Karpas-422 (cell line): ENCODE results near the gene ACP4. TPM values are rescaled to one million over a fixed set of nuclear protein-coding genes. Genes with fewer than 3 reads are reported as not detected.

ENCODE experiments used
- DNase-seq: peaks from one replicate; pipeline ENCODE4 v3.0.0-alpha.2; 2015
- H2AFZ ChIP-seq: fragments of 200-600 bp; sonication (generic); 2 replicates; pipeline ENCODE4 v1.6.1; 2014; ENCODE audit warnings: antibody characterized with exemption, low read length, mixed read lengths
- H3K27ac ChIP-seq: fragments of 200-600 bp; sonication (generic); 2 replicates; pipeline ENCODE4 v1.5.1; 2014; ENCODE audit warnings: mild to moderate bottlenecking, low read length, moderate library complexity
- H3K27me3 ChIP-seq: fragments of 200-600 bp; sonication (generic); 2 replicates; pipeline ENCODE4 v1.6.1; 2014; ENCODE audit warnings: low read length, mixed read lengths
- H3K36me3 ChIP-seq: fragments of 200-600 bp; sonication (generic); 2 replicates; pipeline ENCODE4 v1.6.1; 2014; ENCODE audit warnings: low read length, mixed read lengths; ENCODE audit not compliant: insufficient read depth
- H3K4me1 ChIP-seq: fragments of 200-600 bp; sonication (generic); 2 replicates; pipeline ENCODE4 v1.6.1; 2014; ENCODE audit warnings: mild to moderate bottlenecking, low read length, mixed read lengths
- H3K4me2 ChIP-seq: fragments of 200-600 bp; sonication (generic); 2 replicates; pipeline ENCODE4 v1.6.1; 2014; ENCODE audit warnings: low read length, low read depth, mild to moderate bottlenecking; ENCODE audit not compliant: poor library complexity, severe bottlenecking
- H3K4me3 ChIP-seq: fragments of 200-600 bp; sonication (generic); 2 replicates; pipeline ENCODE4 v1.5.1; 2014; ENCODE audit warnings: mild to moderate bottlenecking, antibody characterized with exemption, low read length, mixed read lengths
- H3K79me2 ChIP-seq: fragments of 200-600 bp; sonication (generic); 2 replicates; pipeline ENCODE4 v1.6.1; 2014; ENCODE audit warnings: mild to moderate bottlenecking, low read length, mixed read lengths
- H3K9ac ChIP-seq: fragments of 200-600 bp; sonication (generic); 2 replicates; pipeline ENCODE4 v1.6.0; 2014; ENCODE audit warnings: low read length
- H3K9me2 ChIP-seq: fragments of 200-600 bp; sonication (generic), shearing (Covaris generic); replicated peaks from 2 replicates; pipeline ENCODE4 v1.6.0; 2014; ENCODE audit warnings: mild to moderate bottlenecking, low read length, moderate library complexity; ENCODE audit not compliant: insufficient read depth
- H3K9me3 ChIP-seq: fragments of 300-700, 200-600 bp; sonication (generic); 2 replicates; pipeline ENCODE4 v1.6.1; 2014; ENCODE audit warnings: low read length, mixed read lengths
- H4K20me1 ChIP-seq: fragments of 200-600 bp; sonication (generic); 2 replicates; pipeline ENCODE4 v1.6.1; 2014; ENCODE audit warnings: mild to moderate bottlenecking, antibody characterized with exemption, low read length, low read depth; ENCODE audit not compliant: insufficient read depth
- total RNA-seq: library from RNA; depleted of rRNA; stranded (reverse); fragments of >200 nt; shearing (Covaris generic); gene quantifications from 2 replicates; pipeline ENCODE4 v1.2.3, GENCODE V29; 2014; ENCODE audit warnings: low replicate concordance

The ACP4 gene
- total RNA-seq, 1 experiment from 2014 or later: not detected

DNA sequence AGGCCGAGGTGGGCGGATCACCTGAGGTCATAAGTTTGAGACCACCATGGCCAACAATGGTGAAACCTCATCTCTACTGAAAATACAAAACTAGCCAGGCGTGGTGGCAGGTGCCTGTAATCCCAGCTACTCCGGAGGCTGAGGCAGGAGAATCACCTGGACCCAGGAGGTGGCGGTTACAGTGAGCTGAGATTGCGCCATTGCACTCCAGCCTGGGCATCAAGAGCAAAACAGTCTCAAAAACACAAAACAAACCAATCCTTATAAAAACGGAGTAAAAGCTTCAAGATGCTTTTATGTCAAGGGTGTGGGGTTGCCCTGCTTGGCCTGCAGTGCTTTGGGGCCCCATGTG lies 7.2 kb downstream of the ACP4 start:
- no peak overlapping the region for H2AFZ ChIP-seq
- no peaks in the 10 kb centered on the region for H3K9me3 ChIP-seq
- no peaks in the 10 kb centered on the region for H3K9me2 ChIP-seq
- H4K20me1 ChIP-seq: peaks cover 61% of the 10 kb centered on the region
- no peak overlapping the region for H3K9ac ChIP-seq
- H3K4me2 ChIP-seq: no peak overlapping the region
- peaks cover 12% of the 10 kb centered on the region for H3K79me2 ChIP-seq
- H3K27me3 ChIP-seq: no peaks in the 10 kb centered on the region
- no peak overlapping the region for H3K4me3 ChIP-seq
- peaks cover 11% of the 10 kb centered on the region for H3K4me1 ChIP-seq
- DNase-seq: no peak
- H3K36me3 ChIP-seq: peaks cover 50% of the 10 kb centered on the region
- H3K27ac ChIP-seq: no peak overlapping the region

- peak; percentile 62 for DNase-seq
- Histone ChIP-seq H3K9me2 (no peaks in the 10 kb centered on the region), H4K20me1 (peaks cover 67% of the 10 kb centered on the region), H3K36me3 (peaks cover 56% of the 10 kb centered on the region), H3K27ac (no peak overlapping the region), H3K9ac (no peak overlapping the region), H3K4me3 (no peak overlapping the region), H3K4me2 (no peak overlapping the region), H2AFZ (no peak overlapping the region), H3K79me2 (peaks cover 18% of the 10 kb centered on the region), H3K4me1 (peaks cover 17% of the 10 kb centered on the region), H3K27me3 (no peaks in the 10 kb centered on the region), H3K9me3 (no peaks in the 10 kb centered on the region)
Observed at GRCh38 chr19:50797781-50798658, 7.8 kb downstream of the ACP4 start.

GRCh38 chr19:50798659-50799546 lies 8.7 kb downstream of the ACP4 start:
- H3K79me2 ChIP-seq: peaks cover 27% of the 10 kb centered on the region
- peaks cover 22% of the 10 kb centered on the region for H3K4me1 ChIP-seq
- peaks cover 65% of the 10 kb centered on the region for H3K36me3 ChIP-seq
- DNase-seq: no peak
- H3K9ac ChIP-seq: no peak overlapping the region
- no peak overlapping the region for H3K27ac ChIP-seq
- no peaks in the 10 kb centered on the region for H3K27me3 ChIP-seq
- H4K20me1 ChIP-seq: peaks cover 76% of the 10 kb centered on the region
- H3K4me3 ChIP-seq: no peak overlapping the region
- no peak overlapping the region for H2AFZ ChIP-seq
- no peaks in the 10 kb centered on the region for H3K9me3 ChIP-seq
- H3K4me2 ChIP-seq: no peak overlapping the region
- no peaks in the 10 kb centered on the region for H3K9me2 ChIP-seq

DNA sequence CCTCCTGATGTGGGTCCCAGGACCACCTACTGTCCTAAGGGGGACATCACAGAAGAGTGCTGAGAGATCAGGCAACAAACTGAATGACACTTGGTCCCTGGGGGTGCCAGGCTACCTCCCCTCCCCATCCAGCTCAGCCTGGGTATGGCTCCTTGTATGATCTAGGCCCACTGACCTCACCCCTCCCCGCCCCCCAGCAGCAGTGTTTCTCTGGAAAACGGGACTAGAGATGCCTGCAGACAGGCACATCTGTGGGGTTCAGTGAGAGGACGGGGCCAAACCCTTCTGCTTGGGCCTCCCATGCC lies 9.3 kb downstream of the ACP4 start:
- Histone ChIP-seq H3K4me1 (peaks cover 22% of the 10 kb centered on the region), H3K27ac (no peak overlapping the region), H2AFZ (no peak overlapping the region), H3K9me2 (no peaks in the 10 kb centered on the region), H3K9me3 (no peaks in the 10 kb centered on the region), H3K4me2 (no peak overlapping the region), H3K79me2 (peaks cover 33% of the 10 kb centered on the region), H4K20me1 (peaks cover 76% of the 10 kb centered on the region), H3K4me3 (no peak overlapping the region), H3K36me3 (peaks cover 65% of the 10 kb centered on the region), H3K9ac (no peak overlapping the region), H3K27me3 (no peaks in the 10 kb centered on the region)
- no peak for DNase-seq

DNA sequence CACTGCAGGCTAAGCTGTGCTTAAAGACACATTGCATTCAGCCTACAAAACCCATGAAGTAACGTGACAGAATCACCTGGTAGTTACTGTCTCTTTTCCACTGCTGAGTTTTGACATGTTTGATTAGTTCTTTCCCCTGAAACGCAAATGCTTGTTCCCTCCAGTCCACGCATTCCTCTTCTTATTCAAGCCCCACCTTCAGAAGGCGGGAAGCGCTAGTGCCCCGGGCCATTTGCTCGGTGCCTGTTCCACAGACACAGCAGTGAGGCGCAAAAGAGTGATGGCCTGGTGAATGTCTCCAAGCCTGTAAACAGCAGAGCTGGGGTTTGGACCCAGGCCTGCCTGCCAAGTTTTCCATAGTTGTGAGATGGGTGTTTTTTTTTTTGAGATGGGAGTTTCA lies 10.9 kb downstream of the ACP4 start:
- H3K27me3 ChIP-seq: no peaks in the 10 kb centered on the region
- H3K36me3 ChIP-seq: peaks cover 65% of the 10 kb centered on the region
- peaks cover 33% of the 10 kb centered on the region for H3K79me2 ChIP-seq
- H3K4me3 ChIP-seq: no peak overlapping the region
- H3K9ac ChIP-seq: no peak overlapping the region
- no peak overlapping the region for H3K4me2 ChIP-seq
- H2AFZ ChIP-seq: no peak overlapping the region
- peaks cover 69% of the 10 kb centered on the region for H4K20me1 ChIP-seq
- DNase-seq: no peak
- H3K9me2 ChIP-seq: no peaks in the 10 kb centered on the region
- peaks cover 29% of the 10 kb centered on the region for H3K4me1 ChIP-seq
- H3K9me3 ChIP-seq: no peaks in the 10 kb centered on the region
- H3K27ac ChIP-seq: no peak overlapping the region

DNA sequence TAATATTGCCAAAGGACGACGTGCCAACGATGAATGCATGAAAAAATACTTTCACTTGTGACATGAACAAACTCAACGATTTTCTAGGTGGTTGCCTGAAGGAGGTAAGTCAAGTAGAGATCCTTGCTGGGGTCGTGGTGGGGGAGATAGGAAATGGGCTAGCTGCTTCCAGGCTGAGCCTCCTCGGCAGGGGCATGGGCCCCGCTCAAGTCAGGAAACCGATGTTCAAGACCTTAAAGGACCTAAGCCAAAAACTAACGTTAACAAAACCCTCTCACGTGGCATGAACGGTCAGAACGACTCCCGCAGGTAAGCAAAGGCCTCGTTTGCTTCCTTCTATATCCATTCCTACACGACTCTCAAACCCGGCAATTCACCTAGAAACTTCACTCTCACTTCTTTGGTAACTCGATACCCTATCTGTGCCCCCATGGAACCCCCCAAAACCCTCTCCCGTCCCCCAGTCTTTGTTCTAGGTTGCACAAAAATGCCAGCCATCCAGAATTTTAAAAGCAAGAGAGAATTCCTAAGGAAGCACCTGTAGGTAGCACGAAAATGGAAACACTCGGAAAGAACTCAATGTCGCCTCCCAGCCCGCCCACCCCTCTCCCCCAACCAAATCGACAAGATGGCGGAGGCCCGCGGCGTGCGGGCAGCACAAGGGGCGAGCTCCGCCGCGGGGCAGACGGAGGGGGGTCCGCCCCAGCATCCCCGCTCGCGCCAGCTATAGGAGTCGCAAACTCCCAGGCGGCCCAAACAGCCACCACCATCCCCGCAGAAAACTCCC lies 13.6 kb downstream of the ACP4 start:
- Histone ChIP-seq H2AFZ (no peak overlapping the region), H4K20me1 (peaks cover 44% of the 10 kb centered on the region), H3K9me2 (no peaks in the 10 kb centered on the region)

GRCh38 chr19:50804420-50805272 lies 14.4 kb downstream of the ACP4 start:
- Histone ChIP-seq H3K9me3 (no peaks in the 10 kb centered on the region), H3K27me3 (no peaks in the 10 kb centered on the region), H3K9me2 (no peaks in the 10 kb centered on the region), H3K4me3 (peak overlapping the region; percentile 83), H3K27ac (peak overlapping the region; percentile 83), H3K9ac (peak overlapping the region; percentile 98), H4K20me1 (peaks cover 36% of the 10 kb centered on the region), H2AFZ (peak overlapping the region; percentile 82), H3K36me3 (peaks cover 35% of the 10 kb centered on the region), H3K79me2 (peaks cover 33% of the 10 kb centered on the region), H3K4me2 (peak overlapping the region; percentile 88), H3K4me1 (peaks cover 26% of the 10 kb centered on the region)
- DNase-seq: peak; percentile 100

More for the DNA sequence above, 13.6 kb downstream of the ACP4 start:
- Histone ChIP-seq H3K9me3 (no peaks in the 10 kb centered on the region), H3K27me3 (no peaks in the 10 kb centered on the region), H3K36me3 (peaks cover 43% of the 10 kb centered on the region), H3K79me2 (peaks cover 33% of the 10 kb centered on the region), H3K4me1 (peaks cover 26% of the 10 kb centered on the region), H3K27ac (peak overlapping the region; percentile 83), H3K9ac (peak overlapping the region; percentile 98), H3K4me2 (peak overlapping the region; percentile 88), H3K4me3 (peak overlapping the region; percentile 83)
- peak; percentile 83 for DNase-seq
